K562 (cell line): Measurements from ENCODE around the gene CCDC174. TPM values are rescaled to one million over a fixed set of nuclear protein-coding genes. Genes with fewer than 3 reads are reported as not detected.

Experiments used
- ATAC-seq: fragments of 200-7000 bp; cut with Tn5 transposase; 3 replicates; pipeline ENCODE4 v1.9.1; 2020; ENCODE audit warnings: moderate library complexity
- BruUV-seq: library from RNA; stranded (reverse); fragments of 400-500 nt; replicated peaks from 2 replicates; lab custom pipeline; 2021; lab: Mats Ljungman, UMichigan
- CTCF ChIA-PET: fragments of 300-600 bp; formaldehyde crosslinking; extraction: SDS; loops from one replicate; lab custom pipeline; 2021; ENCODE audit warnings: low intra/inter-chr PET ratio; lab: Yijun Ruan, JAX
- POLR2A ChIA-PET: fragments of 300-600, 350-650 bp; sonication (Branson Sonifier 250); formaldehyde crosslinking; extraction: SDS; loops from one replicate; lab custom pipeline; 2021; ENCODE audit warnings: antibody characterized with exemption, inconsistent platforms; lab: Yijun Ruan, JAX
- DNase-seq, 4 experiments: peaks; one replicate each; pipeline versions ENCODE4 v3.0.0 to v3.0.0-alpha.2; 2011 to 2018; ENCODE audit warnings: low spot score in 3 of 4, mixed read lengths in 3 of 4; ENCODE audit errors: extremely low read depth in 1 of 4
- FAIRE-seq: peaks from 2 replicates; lab custom pipeline; 2011; peaks lifted over from hg19 to GRCh38; lab: Jason Lieb, UNC
- H2AFZ ChIP-seq: 2 replicates; pipeline ENCODE4 v1.6.0; 2011; ENCODE audit warnings: low read depth, low read length, control low read depth, inconsistent platforms
- H3K27ac ChIP-seq: fragments of 200-600 bp; 3 replicates; pipeline ENCODE4 v1.8.0; 2011; ENCODE audit warnings: low read depth, mild to moderate bottlenecking, control low read depth, inconsistent platforms, low read length, moderate library complexity, mixed read lengths; ENCODE audit errors: extremely low read depth
- H3K27me3 ChIP-seq, 2 experiments: fragments of 300-600 bp in 1 of 2; 2 replicates in 1 of 2; 3 replicates in 1 of 2; pipeline versions ENCODE4 v1.6.0 to v1.8.0; 2011; ENCODE audit warnings: inconsistent platforms in 2 of 2, low read length in 2 of 2, mild to moderate bottlenecking in 1 of 2, mixed read lengths in 1 of 2, moderate library complexity in 1 of 2; ENCODE audit not compliant: control insufficient read depth in 2 of 2, insufficient read depth in 2 of 2
- H3K36me3 ChIP-seq: fragments of 300-600 bp; 3 replicates; pipeline ENCODE4 v1.8.0; 2011; ENCODE audit warnings: mild to moderate bottlenecking, low read length, inconsistent platforms; ENCODE audit not compliant: control insufficient read depth, insufficient read depth
- H3K4me1 ChIP-seq, 2 experiments: fragments of 200-600 bp in 1 of 2; replicated peaks in 1 of 2; 2 replicates in 1 of 2; 3 replicates in 1 of 2; pipeline versions ENCODE4 v1.5.1 to v1.8.0; 2011; ENCODE audit warnings: inconsistent platforms in 2 of 2, low read length in 2 of 2, mild to moderate bottlenecking in 1 of 2, mixed read lengths in 1 of 2, moderate library complexity in 1 of 2; ENCODE audit not compliant: control insufficient read depth in 2 of 2, insufficient read depth in 2 of 2
- H3K4me2 ChIP-seq: 2 replicates; pipeline ENCODE4 v1.6.1; 2011; ENCODE audit warnings: low read length, control low read depth, inconsistent platforms, mixed read lengths; ENCODE audit not compliant: insufficient read depth
- H3K4me3 ChIP-seq: fragments of 200-600 bp; sonication (generic), shearing (Covaris generic); 2 replicates; pipeline ENCODE4 v1.5.1; 2016; ENCODE audit warnings: control low read depth, inconsistent platforms
- H3K79me2 ChIP-seq: fragments of 200-600 bp; 3 replicates; pipeline ENCODE4 v1.8.0; 2011; ENCODE audit warnings: low read length, inconsistent platforms; ENCODE audit not compliant: control insufficient read depth, insufficient read depth
- H3K9ac ChIP-seq, 2 experiments: 2 replicates each; pipeline versions ENCODE4 v1.6.0 to v1.6.1; 2011; ENCODE audit warnings: low read depth in 2 of 2, low read length in 2 of 2, control low read depth in 1 of 2, inconsistent platforms in 1 of 2, mild to moderate bottlenecking in 1 of 2, mixed read lengths in 1 of 2; ENCODE audit not compliant: insufficient read depth in 1 of 2
- H3K9me1 ChIP-seq: one replicate; pipeline ENCODE4 v1.6.0; 2011; ENCODE audit warnings: inconsistent platforms, mild to moderate bottlenecking, low read length, moderate library complexity; ENCODE audit not compliant: control insufficient read depth, insufficient read depth
- H3K9me3 ChIP-seq: replicated peaks from 2 replicates; pipeline ENCODE4 v1.5.1; 2011; ENCODE audit warnings: low read depth, low read length, inconsistent platforms; ENCODE audit not compliant: control insufficient read depth, insufficient read depth
- H4K20me1 ChIP-seq: replicated peaks from 2 replicates; pipeline ENCODE4 v1.6.1; 2011; ENCODE audit warnings: low read length, inconsistent platforms, mixed read lengths; ENCODE audit not compliant: control insufficient read depth, insufficient read depth
- CHD2 ChIP-seq: IDR thresholded peaks from 2 replicates; pipeline ENCODE4 v1.6.1; 2011; ENCODE audit warnings: low read depth, low read length
- ETV6 ChIP-seq, 3 experiments: fragments of 150-350 bp in 1 of 3; sonication (generic) in 1 of 3; formaldehyde crosslinking in 1 of 3; IDR thresholded peaks; 2 replicates each; pipeline versions ENCODE4 v1.6.1 to v1.8.0; 2014 to 2022; ENCODE audit warnings: borderline replicate concordance in 2 of 3, low read depth in 2 of 3, antibody characterized with exemption in 1 of 3, low read length in 1 of 3, mild to moderate bottlenecking in 1 of 3, missing genetic modification reagents in 1 of 3
- FOSL1 ChIP-seq: fragments of 200-800 bp; sonication (Bioruptor generic); conservative IDR thresholded peaks from 2 replicates; pipeline ENCODE4 v1.6.1; 2016; ENCODE audit warnings: missing genetic modification characterization, missing compliant biosample characterization
- HES1 ChIP-seq: fragments of 450-650 bp; IDR thresholded peaks from 2 replicates; pipeline ENCODE4 v1.6.1; 2016; ENCODE audit warnings: low read depth, mild to moderate bottlenecking, moderate library complexity
- HLTF ChIP-seq: fragments of 450-650 bp; IDR thresholded peaks from 2 replicates; pipeline ENCODE4 v1.6.1; 2016
- MITF ChIP-seq: IDR thresholded peaks from 2 replicates; pipeline ENCODE4 v1.6.1; 2014; ENCODE audit warnings: antibody characterized with exemption
- NR0B1 ChIP-seq: fragments of 450-650 bp; IDR thresholded peaks from one replicate; pipeline ENCODE4 v1.6.1; 2018; ENCODE audit warnings: mild to moderate bottlenecking, moderate library complexity; ENCODE audit not compliant: partially characterized antibody
- POLR2A ChIP-seq: fragments of 450-650 bp; conservative IDR thresholded peaks from 2 replicates; pipeline ENCODE4 v1.6.1; 2016
- TEAD1 ChIP-seq, 2 experiments: fragments of 450-650 bp in 1 of 2; sonication (generic) in 1 of 2; formaldehyde crosslinking; IDR thresholded peaks; 2 replicates each; pipeline versions ENCODE4 v1.4.0 to v1.8.0; 2020 to 2022; ENCODE audit warnings: mild to moderate bottlenecking in 2 of 2, missing genetic modification reagents in 1 of 2
- TSC22D4 ChIP-seq: fragments of 450-650 bp; IDR thresholded peaks from 2 replicates; pipeline ENCODE4 v1.6.1; 2016; ENCODE audit warnings: missing genetic modification characterization, missing biosample characterization, control low read depth
- ZBTB34 ChIP-seq: fragments of 250-450 bp; sonication (Bioruptor Pico); IDR thresholded peaks from 2 replicates; pipeline ENCODE4 v1.8.0; 2021; ENCODE audit warnings: mild to moderate bottlenecking, moderate library complexity
- ZNF146 ChIP-seq: IDR thresholded peaks from one replicate; pipeline ENCODE4 v1.6.1; 2018; ENCODE audit warnings: missing compliant biosample characterization; ENCODE audit not compliant: unreplicated experiment
- WGBS: fragments of 100-300 bp; shearing (Covaris generic); methylation state at CpG from one replicate; pipeline ENCODE4 v1.1.6; 2016; ENCODE audit warnings: low coverage, mixed read lengths; ENCODE audit not compliant: insufficient coverage; ENCODE audit errors: missing lambda C conversion rate; 5-methylcytosine and 5-hydroxymethylcytosine counted together
- in situ Hi-C: fragments of 300-500 bp; cut with MboI; formaldehyde crosslinking; loops from 4 replicates; pipeline ENCODE4 v1.15.0; 2018; ENCODE audit warnings: inconsistent platforms, mixed read lengths
- intact Hi-C: fragments of 100-400 bp; cut with micrococcal nuclease; formaldehyde crosslinking; loops from 2 replicates; pipeline ENCODE4 v1.14.2; 2022
- polyA plus RNA-seq, 8 experiments: library from polyadenylated mRNA; depleted of rRNA in 4 of 8; stranded (reverse) in 5 of 8; unstranded in 3 of 8; fragments of >200 nt; fragmentation: Nextera tagmentation in 2 of 8; fragmentation: Illumina TruSeq in 1 of 8; extraction: Ambion mirVana in 2 of 8; extraction: Trizol in 1 of 8; gene quantifications; 2 replicates each; pipeline versions ENCODE4 v1.2.1 to v1.2.3, GENCODE V29; 2011 to 2014; ENCODE audit warnings: inconsistent platforms in 1 of 8, missing spikeins in 1 of 8
- total RNA-seq, 7 experiments: library from RNA; depleted of rRNA in 6 of 7; stranded (reverse); fragments of >200 nt in 6 of 7; fragmentation: Illumina TruSeq in 2 of 7; extraction: Trizol in 2 of 7; gene quantifications; 2 replicates each; pipeline versions ENCODE4 v1.2.1 to v1.2.3, GENCODE V29; 2011 to 2021; ENCODE audit warnings: low replicate concordance in 1 of 7

Gene CCDC174
- total and polyA plus RNA-seq, 9 of the 15 experiments (the other 6 are each of a cell fraction or from before 2014, with no cell fraction given): 7.4 to 41.0 (median 28.5) TPM

DNA sequence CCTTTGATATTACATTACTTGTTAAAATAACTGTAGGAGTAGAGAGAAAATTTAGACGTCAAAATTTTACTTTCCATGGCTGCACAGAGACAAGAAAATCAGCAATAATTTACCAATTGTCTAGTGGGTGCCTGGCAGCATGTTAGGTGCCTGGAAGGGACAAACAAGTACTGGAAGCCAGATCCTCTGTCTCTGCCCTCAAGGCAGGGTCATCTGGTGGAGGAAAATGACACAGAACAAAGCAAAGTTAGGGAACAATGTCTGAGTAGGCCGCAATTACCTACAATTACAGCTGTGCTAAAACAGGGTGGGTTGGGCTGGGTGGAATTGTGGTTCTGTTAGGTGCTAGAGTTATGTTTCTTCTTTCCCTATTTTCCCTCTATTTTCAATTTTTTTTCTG, 7.4 kb downstream of the CCDC174 start:
- Histone ChIP-seq H3K27ac (no peak overlapping the region), H3K9me3 (no peaks in the 10 kb centered on the region), H3K4me2 (no peak overlapping the region), H2AFZ (no peak overlapping the region), H3K9me1 (no peaks in the 10 kb centered on the region), H3K4me3 (no peak overlapping the region), H3K9ac (no peak overlapping the region), H3K36me3 (peaks cover 97% of the 10 kb centered on the region), H3K4me1 (no peaks in the 10 kb centered on the region), H3K79me2 (peaks cover 2% of the 10 kb centered on the region; the same call in 2 of the 3 replicates), H4K20me1 (no peaks in the 10 kb centered on the region), H3K27me3 (no peaks in the 10 kb centered on the region)
- no peak for TF ChIP-seq ZNF146 (CRISPR knock-in tag)
- TF ChIP-seq NR0B1: no peak
- no peak for TF ChIP-seq TSC22D4 (tag)
- TF ChIP-seq CHD2: no peak
- TF ChIP-seq FOSL1 (tag): no peak
- no peak for TF ChIP-seq TEAD1 (CRISPR knock-in tag; IDR thresholded peaks at IDR 0.05)
- TF ChIP-seq ETV6 (IDR thresholded peaks at IDR 0.05; ENCODE audit: borderline replicate concordance in 1 of 2, low read depth in 2 of 2, low read length in 1 of 2): no peak
- no peak for TF ChIP-seq ETV6 (CRISPR knock-in tag; IDR thresholded peaks at IDR 0.05; ENCODE audit: borderline replicate concordance)
- TF ChIP-seq ZBTB34 (CRISPR knock-in tag): no peak
- no peak for TF ChIP-seq POLR2A
- TF ChIP-seq MITF: no peak
- no peak for TF ChIP-seq HES1
- TF ChIP-seq HLTF: no peak
- FAIRE-seq (no peak), DNase-seq (no peak), ATAC-seq (no peak)
- CTCF ChIA-PET: no interaction called here
- 95% methylated on average over 2 of the region's 2 CpGs for WGBS
- POLR2A ChIA-PET: no interaction called here
- in situ Hi-C loops (no loop called here), intact Hi-C loops (loop anchor here (10.0 kb wide), 1 partner anchor 454 kb away; no protein-coding TSS in a partner anchor)
- no TSS peak for BruUV-seq
